ENCODE results near the gene ADGRL4. TPM values are rescaled to one million over a fixed set of nuclear protein-coding genes. Genes with fewer than 3 reads are reported as not detected.

The ADGRL4 gene
- total and polyA plus RNA-seq, 2 of the 13 experiments (the other 11 are each of a cell fraction or from before 2014, with no cell fraction given): not detected

DNA sequence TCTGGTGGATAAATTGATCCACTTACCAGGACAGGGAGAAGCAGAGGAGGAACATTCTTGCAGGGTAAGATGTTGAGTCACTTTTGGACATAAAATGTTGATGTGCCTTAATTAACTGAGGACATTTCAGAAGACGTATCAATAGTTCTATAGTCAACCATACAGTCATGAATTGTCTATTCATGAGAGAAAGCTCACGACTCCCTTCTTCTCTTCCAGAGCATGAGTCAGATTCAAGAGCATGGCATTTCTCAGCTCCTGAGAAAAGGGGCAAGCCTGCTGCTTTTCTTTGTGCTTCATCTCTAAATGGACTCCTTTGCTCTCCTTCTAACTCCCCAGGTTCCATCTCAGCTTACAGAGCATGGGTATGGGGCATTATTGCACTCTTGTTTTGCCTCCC lies 55.7 kb downstream of the ADGRL4 start (continued):
- no peak for TF ChIP-seq SKI (IDR thresholded peaks at IDR 0.05; ENCODE audit: partially characterized antibody)
- TF ChIP-seq, protein P1, sequence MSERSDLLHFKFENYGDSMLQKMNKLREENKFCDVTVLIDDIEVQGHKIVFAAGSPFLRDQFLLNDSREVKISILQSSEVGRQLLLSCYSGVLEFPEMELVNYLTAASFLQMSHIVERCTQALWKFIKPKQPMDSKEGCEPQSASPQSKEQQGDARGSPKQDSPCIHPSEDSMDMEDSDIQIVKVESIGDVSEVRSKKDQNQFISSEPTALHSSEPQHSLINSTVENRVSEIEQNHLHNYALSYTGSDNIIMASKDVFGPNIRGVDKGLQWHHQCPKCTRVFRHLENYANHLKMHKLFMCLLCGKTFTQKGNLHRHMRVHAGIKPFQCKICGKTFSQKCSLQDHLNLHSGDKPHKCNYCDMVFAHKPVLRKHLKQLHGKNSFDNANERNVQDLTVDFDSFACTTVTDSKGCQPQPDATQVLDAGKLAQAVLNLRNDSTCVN (CRISPR knock-in tag; IDR thresholded peaks at IDR 0.05; ENCODE audit: borderline replicate concordance): no peak
- TF ChIP-seq IRX3 (CRISPR knock-in tag; IDR thresholded peaks at IDR 0.05; ENCODE audit: borderline replicate concordance, low read depth): no peak
- TF ChIP-seq SRSF9 (IDR thresholded peaks at IDR 0.05; ENCODE audit: borderline replicate concordance, insufficient read depth, low read depth, low read length, poor library complexity, severe bottlenecking): no peak
- TF ChIP-seq HDAC2 (CRISPR knock-in tag; IDR thresholded peaks at IDR 0.05): no peak
- no peak for TF ChIP-seq KLF12 (CRISPR knock-in tag; IDR thresholded peaks at IDR 0.05; ENCODE audit: borderline replicate concordance)
- no peak for TF ChIP-seq SRSF1 (optimal IDR thresholded peaks at IDR 0.05; ENCODE audit: low read depth, low read length)
- TF ChIP-seq ZFP62 (CRISPR knock-in tag; IDR thresholded peaks at IDR 0.05): no peak
- no peak for TF ChIP-seq GZF1 (CRISPR knock-in tag; IDR thresholded peaks at IDR 0.05)
- TF ChIP-seq ZNF367 (CRISPR knock-in tag; IDR thresholded peaks at IDR 0.05; ENCODE audit: borderline replicate concordance): no peak
- no peak for TF ChIP-seq SMAD1 (CRISPR knock-in tag; IDR thresholded peaks at IDR 0.05; ENCODE audit: borderline replicate concordance, low read depth)
- TF ChIP-seq SUZ12 (IDR thresholded peaks at IDR 0.05; ENCODE audit: low read depth, low read length): no peak

DNA sequence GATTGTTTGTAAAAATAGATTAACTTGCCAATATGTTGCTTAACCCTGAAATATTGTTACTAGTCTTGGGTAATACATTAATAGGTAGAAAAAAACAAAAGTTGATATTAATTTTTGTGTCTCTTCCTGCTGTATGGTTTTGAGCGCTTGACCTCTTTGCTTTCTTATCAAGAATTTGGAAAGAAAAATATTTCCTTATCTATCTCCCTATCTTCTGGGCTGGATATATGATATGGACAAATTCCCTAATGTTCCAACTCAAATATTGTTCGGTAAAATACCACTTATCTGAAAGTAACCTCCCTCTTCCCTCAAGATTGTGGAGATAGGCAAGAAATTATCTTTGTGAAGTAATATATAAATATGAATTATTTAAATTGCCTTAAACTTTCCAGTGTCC lies 57.3 kb downstream of the ADGRL4 start:
- Histone ChIP-seq H3K27ac (ENCODE audit: extremely low read length, insufficient read depth, low read length) (no peak overlapping the region), H3K79me2 (ENCODE audit: insufficient read depth, low read length) (no peaks in the 10 kb centered on the region), H3K4me2 (ENCODE audit: low read depth, low read length) (no peak overlapping the region), H3K27me3 (ENCODE audit: control insufficient read depth in 1 of 2, insufficient read depth in 2 of 2, low read length in 2 of 2) (no peaks in the 10 kb centered on the region), H3K9ac (ENCODE audit: insufficient read depth, low read depth, low read length) (no peak overlapping the region), H2AFZ (ENCODE audit: low read length) (no peak overlapping the region), H3K9me3 (ENCODE audit: low read length) (peaks cover 44% of the 10 kb centered on the region), H3K4me3 (replicated peaks in 1 of 3; ENCODE audit: insufficient read depth in 1 of 3, low read depth in 2 of 3, low read length in 3 of 3) (no peak overlapping the region), H3K36me3 (replicated peaks in 1 of 2; ENCODE audit: control insufficient read depth in 1 of 2, insufficient read depth in 2 of 2, low read length in 2 of 2) (no peaks in the 10 kb centered on the region), H4K20me1 (ENCODE audit: insufficient read depth, low read length) (no peaks in the 10 kb centered on the region), H3K4me1 (ENCODE audit: insufficient read depth, low read length) (no peaks in the 10 kb centered on the region)
- BruUV-seq (replicated peaks): no TSS peak
- no peak for TF ChIP-seq ZNF720 (CRISPR knock-in tag; IDR thresholded peaks at IDR 0.05)
- TF ChIP-seq NKX3-1 (CRISPR knock-in tag; IDR thresholded peaks at IDR 0.05): no peak
- TF ChIP-seq GFI1 (CRISPR knock-in tag; IDR thresholded peaks at IDR 0.05; ENCODE audit: borderline replicate concordance): no peak
- TF ChIP-seq ISL2 (CRISPR knock-in tag; IDR thresholded peaks at IDR 0.05): no peak
- TF ChIP-seq EED (CRISPR knock-in tag; IDR thresholded peaks at IDR 0.05): no peak
- no peak for TF ChIP-seq FOXA1 (IDR thresholded peaks at IDR 0.05)
- TF ChIP-seq FOXA1 (CRISPR knock-in tag; IDR thresholded peaks at IDR 0.05): no peak
- no peak for TF ChIP-seq MBD4 (IDR thresholded peaks at IDR 0.05; ENCODE audit: borderline replicate concordance, low read length)
- no peak for TF ChIP-seq KDM3A (CRISPR knock-in tag; IDR thresholded peaks at IDR 0.05; ENCODE audit: low read depth)
- 8% methylated on average over 2 of the region's 2 CpGs for WGBS (ENCODE audit: low lambda C conversion rate)
- POLR2A ChIA-PET: no interaction called here
- DNase-seq (ENCODE audit: low spot score) (no peak), FAIRE-seq (no peak), ATAC-seq (no peak)
- in situ Hi-C loops (cut with HindIII; ENCODE audit: extremely low pct_ligation_motif_present, low pct_unique_long_range_greater_than_20kb): no loop called here
- intact Hi-C loops (cut with micrococcal nuclease; ENCODE audit: unreplicated experiment): no loop called here
- CTCF ChIA-PET (ENCODE audit: low intra/inter-chr PET ratio, low total read pairs): no interaction called here
